Gastroesophageal sphincter (tissue), 3 donors: Measurements from ENCODE around the gene KRTAP6-1.

Experiments
- CTCF ChIP-seq, 4 experiments: fragments of 200-600 bp in 2 of 4; fragments of 450-650 bp in 2 of 4; sonication (generic) in 1 of 4; IDR thresholded peaks; one replicate each; pipeline ENCODE4 v1.5.1; 2017 to 2019; ENCODE audit warnings: antibody characterized with exemption in 4 of 4, mild to moderate bottlenecking in 2 of 4, moderate library complexity in 2 of 4
- POLR2AphosphoS5 ChIP-seq: sonication (generic); formaldehyde crosslinking; IDR thresholded peaks from one replicate; pipeline ENCODE4 v1.6.1; 2017; ENCODE audit warnings: antibody characterized with exemption

GRCh38 chr21:30625449-30626165 lies 11.9 kb upstream of the KRTAP6-1 start:
- TF ChIP-seq POLR2AphosphoS5 (no peak), CTCF (IDR thresholded peaks at IDR 0.05) (no peak)
